ENCODE data around the gene GAPDH. TPM values are rescaled to one million over a fixed set of nuclear protein-coding genes. Genes with fewer than 3 reads are reported as not detected.
A peak's percentile ranks its signal among the peaks of the same experiment; 100 is the strongest.
"Not testable (repeated sequence)": the region's sequence is repeated elsewhere in the genome, so short reads cannot be mapped to it uniquely, and the experiment has no call there.

Gene GAPDH
- total RNA-seq, 1 donor from 2014 or later: 3,867 TPM

- no peak overlapping the region for H3K27ac Mint-ChIP-seq (ENCODE audit: unreplicated experiment)
- no peaks in the 10 kb centered on the region for H3K9me3 Mint-ChIP-seq
- peak overlapping the region; percentile 94 for H3K4me3 Mint-ChIP-seq
- DNase-seq (ENCODE audit: low read depth, low spot score): no peak
- TF ChIP-seq, protein P1, sequence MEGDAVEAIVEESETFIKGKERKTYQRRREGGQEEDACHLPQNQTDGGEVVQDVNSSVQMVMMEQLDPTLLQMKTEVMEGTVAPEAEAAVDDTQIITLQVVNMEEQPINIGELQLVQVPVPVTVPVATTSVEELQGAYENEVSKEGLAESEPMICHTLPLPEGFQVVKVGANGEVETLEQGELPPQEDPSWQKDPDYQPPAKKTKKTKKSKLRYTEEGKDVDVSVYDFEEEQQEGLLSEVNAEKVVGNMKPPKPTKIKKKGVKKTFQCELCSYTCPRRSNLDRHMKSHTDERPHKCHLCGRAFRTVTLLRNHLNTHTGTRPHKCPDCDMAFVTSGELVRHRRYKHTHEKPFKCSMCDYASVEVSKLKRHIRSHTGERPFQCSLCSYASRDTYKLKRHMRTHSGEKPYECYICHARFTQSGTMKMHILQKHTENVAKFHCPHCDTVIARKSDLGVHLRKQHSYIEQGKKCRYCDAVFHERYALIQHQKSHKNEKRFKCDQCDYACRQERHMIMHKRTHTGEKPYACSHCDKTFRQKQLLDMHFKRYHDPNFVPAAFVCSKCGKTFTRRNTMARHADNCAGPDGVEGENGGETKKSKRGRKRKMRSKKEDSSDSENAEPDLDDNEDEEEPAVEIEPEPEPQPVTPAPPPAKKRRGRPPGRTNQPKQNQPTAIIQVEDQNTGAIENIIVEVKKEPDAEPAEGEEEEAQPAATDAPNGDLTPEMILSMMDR (conservative IDR thresholded peaks at IDR 0.05): no peak
- no peaks in the 10 kb centered on the region for H3K27me3 Mint-ChIP-seq (ENCODE audit: low read depth)
- H3K36me3 Mint-ChIP-seq (ENCODE audit: low read depth): peaks cover 19% of the 10 kb centered on the region
- H3K4me1 Mint-ChIP-seq: peaks cover 34% of the 10 kb centered on the region
Measured at GRCh38 chr12:6556857-6557256, 22.5 kb downstream of the GAPDH start.

GRCh38 chr12:6558014-6558760, 23.9 kb downstream of the GAPDH start:
- H3K27me3 Mint-ChIP-seq (ENCODE audit: low read depth); H3K9me3 Mint-ChIP-seq; H3K27ac Mint-ChIP-seq (ENCODE audit: unreplicated experiment); DNase-seq (ENCODE audit: low read depth, low spot score): not testable (repeated sequence)
- peak overlapping the region; percentile 12 for H3K4me3 Mint-ChIP-seq
- H3K36me3 Mint-ChIP-seq (ENCODE audit: low read depth): peaks cover 24% of the 10 kb centered on the region
- TF ChIP-seq, protein P1 (conservative IDR thresholded peaks at IDR 0.05): peak; percentile 74
- H3K4me1 Mint-ChIP-seq: peaks cover 24% of the 10 kb centered on the region

GRCh38 chr12:6559500-6559899, 25.2 kb downstream of the GAPDH start:
- Mint-ChIP-seq H3K36me3 (ENCODE audit: low read depth) (peaks cover 29% of the 10 kb centered on the region), H3K27ac (ENCODE audit: unreplicated experiment) (no peak overlapping the region)
- DNase-seq (ENCODE audit: low read depth, low spot score): no peak

GRCh38 chr12:6560501-6561205, 26.3 kb downstream of the GAPDH start:
- H3K36me3 Mint-ChIP-seq (ENCODE audit: low read depth): peaks cover 33% of the 10 kb centered on the region
- no peaks in the 10 kb centered on the region for H3K27me3 Mint-ChIP-seq (ENCODE audit: low read depth)

More at GRCh38 chr12:6559500-6559899, 25.2 kb downstream of the GAPDH start:
- no peak overlapping the region for H3K4me3 Mint-ChIP-seq
- H3K4me1 Mint-ChIP-seq: peaks cover 16% of the 10 kb centered on the region
- H3K27me3 Mint-ChIP-seq (ENCODE audit: low read depth): no peaks in the 10 kb centered on the region
- TF ChIP-seq, protein P1 (conservative IDR thresholded peaks at IDR 0.05): no peak
- no peaks in the 10 kb centered on the region for H3K9me3 Mint-ChIP-seq

DNA sequence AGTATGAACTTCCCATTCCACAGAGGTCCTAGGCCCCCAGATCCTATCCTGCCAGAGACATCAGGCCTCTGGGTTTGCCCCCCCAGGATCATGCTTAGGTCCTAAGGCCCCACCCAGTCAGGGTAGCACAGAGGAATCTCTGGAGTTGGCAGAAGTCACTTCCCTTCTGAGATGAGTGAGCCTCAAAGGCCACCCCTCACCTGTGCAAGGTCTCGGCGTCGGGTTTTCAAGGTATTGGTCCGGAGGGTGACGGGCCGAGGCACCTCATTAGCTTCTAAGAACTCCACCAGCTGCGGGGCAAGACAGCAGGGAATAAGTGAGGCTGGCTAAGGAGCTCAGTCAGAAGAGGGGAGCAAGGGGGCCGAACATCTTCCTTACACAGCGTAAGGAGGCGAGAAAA, 28.6 kb downstream of the GAPDH start:
- Mint-ChIP-seq H3K36me3 (ENCODE audit: low read depth) (peaks cover 35% of the 10 kb centered on the region), H3K27me3 (ENCODE audit: low read depth) (no peaks in the 10 kb centered on the region), H3K4me3 (peak overlapping the region; percentile 81), H3K9me3 (no peaks in the 10 kb centered on the region), H3K27ac (ENCODE audit: unreplicated experiment) (no peak overlapping the region), H3K4me1 (peaks cover 18% of the 10 kb centered on the region)
- TF ChIP-seq, protein P1 (conservative IDR thresholded peaks at IDR 0.05): no peak
- no peak for DNase-seq (ENCODE audit: low read depth, low spot score)

More at GRCh38 chr12:6560501-6561205, 26.3 kb downstream of the GAPDH start:
- Mint-ChIP-seq H3K27ac (ENCODE audit: unreplicated experiment) (no peak overlapping the region), H3K4me1 (peaks cover 9% of the 10 kb centered on the region), H3K4me3 (peak overlapping the region; percentile 54), H3K9me3 (no peaks in the 10 kb centered on the region)
- no peak for DNase-seq (ENCODE audit: low read depth, low spot score)
- TF ChIP-seq, protein P1 (conservative IDR thresholded peaks at IDR 0.05): no peak

Data from neural crest cell (in vitro differentiated cells).